ENCODE data around the gene OR10Z1. TPM values are rescaled to one million over a fixed set of nuclear protein-coding genes. Genes with fewer than 3 reads are reported as not detected.

OR10Z1 gene
- total RNA-seq, 1 donor from 2014 or later, result not detected

- no peak within 1 kb of the TSS for H3K4me3 ChIP-seq (ENCODE audit: low read depth, low read length)
- DNase-seq (ENCODE audit: low read depth), result no peak
- no peak for TF ChIP-seq CTCF (conservative IDR thresholded peaks at IDR 0.05; ENCODE audit: low read depth, low read length)
Observed at GRCh38 chr1:158579733-158580132, 25.3 kb upstream of the OR10Z1 start, which contains the start of gene OR10X1. TSS of gene OR10X1 (minus strand) at chr1:158579899. CDS start at chr1:158579899, 0 bp downstream.

DNA sequence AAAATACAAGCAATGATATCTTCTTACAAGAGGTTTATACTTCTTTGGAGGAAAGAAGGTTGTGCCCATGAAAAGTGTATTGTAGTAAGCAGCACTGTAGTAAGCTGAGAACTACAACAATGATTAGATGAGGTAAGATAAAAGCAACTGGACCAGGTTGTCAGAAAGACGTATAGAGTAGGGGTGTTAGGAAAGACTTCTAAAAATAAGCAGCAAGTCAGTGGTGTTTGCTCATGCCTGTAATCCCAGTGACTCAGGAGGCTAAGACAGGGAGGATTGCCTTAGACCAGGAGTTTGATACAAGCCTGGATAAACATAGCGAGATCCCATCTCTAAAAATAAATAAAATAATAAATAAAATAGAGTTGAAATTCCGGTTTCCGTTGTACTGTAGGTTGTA lies 21.1 kb upstream of the OR10Z1 start:
- H3K4me3 ChIP-seq (ENCODE audit: low read depth, low read length), result no peak overlapping the region
- DNase-seq (ENCODE audit: low read depth), result no peak
- TF ChIP-seq CTCF (conservative IDR thresholded peaks at IDR 0.05; ENCODE audit: low read depth, low read length), result no peak

DNA sequence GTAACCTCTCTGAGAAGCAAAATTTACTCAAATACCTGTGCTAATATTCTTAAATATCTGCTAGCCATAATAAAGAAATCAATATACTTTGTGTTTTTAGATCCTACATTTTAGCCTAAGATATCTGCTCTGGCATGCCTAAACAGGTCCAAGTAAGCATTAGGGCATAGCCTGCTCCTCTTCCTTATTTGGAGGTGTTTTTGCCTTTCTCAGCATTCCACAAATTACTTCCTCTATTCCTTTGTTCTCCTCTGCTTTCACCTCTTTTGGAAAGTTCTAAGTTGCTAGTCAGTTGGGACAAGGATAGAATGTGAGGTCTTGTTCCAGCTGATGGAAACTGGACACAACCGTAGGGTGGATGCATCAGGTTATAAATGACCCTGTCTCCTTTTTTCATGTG lies 18.1 kb upstream of the OR10Z1 start:
- H3K4me3 ChIP-seq (ENCODE audit: low read depth, low read length), result no peak overlapping the region
- no peak for TF ChIP-seq CTCF (conservative IDR thresholded peaks at IDR 0.05; ENCODE audit: low read depth, low read length)

DNA sequence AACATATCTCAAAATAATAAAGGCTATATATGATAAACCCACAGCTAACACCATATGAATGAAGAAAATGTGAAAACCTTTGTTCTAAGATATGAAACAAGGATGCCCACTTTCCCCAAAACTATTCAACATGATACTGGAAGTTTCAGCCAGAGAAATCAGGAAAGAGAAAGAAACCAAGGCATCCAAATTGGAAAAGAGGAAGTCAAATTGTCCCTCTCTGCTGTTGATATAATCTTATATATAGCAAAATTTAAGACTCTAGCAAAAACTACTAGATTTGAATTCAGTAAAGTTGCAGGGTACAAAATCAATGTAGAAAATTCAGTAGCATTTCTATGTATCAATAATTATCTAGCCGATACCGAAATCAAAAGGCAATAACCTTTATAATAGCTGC lies 4.3 kb upstream of the OR10Z1 start:
- DNase-seq (ENCODE audit: low read depth), result no peak
- no peak overlapping the region for H3K4me3 ChIP-seq (ENCODE audit: low read depth, low read length)
- TF ChIP-seq CTCF (conservative IDR thresholded peaks at IDR 0.05; ENCODE audit: low read depth, low read length), result no peak

More for the DNA sequence above, 18.1 kb upstream of the OR10Z1 start:
- no peak for DNase-seq (ENCODE audit: low read depth)

DNA sequence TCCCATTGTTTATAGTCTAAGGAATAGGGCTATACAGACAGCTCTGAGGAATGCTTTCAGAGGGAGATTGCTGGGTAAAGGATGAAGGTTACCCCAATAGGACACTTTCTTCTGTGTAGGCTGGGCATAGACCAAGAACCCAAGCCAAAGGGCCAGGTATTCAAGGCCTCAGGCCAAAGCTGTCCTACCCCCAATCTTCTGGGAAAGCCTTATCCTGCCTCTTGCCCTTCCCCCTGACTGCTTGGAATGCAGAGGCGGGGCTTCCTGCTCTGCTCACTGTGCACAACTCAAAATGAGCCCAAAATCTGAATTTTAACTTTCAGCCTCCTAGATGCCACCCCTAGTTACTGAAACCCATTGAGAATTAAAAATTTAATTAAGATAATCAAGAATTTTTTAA lies 2.2 kb downstream of the OR10Z1 start:
- TF ChIP-seq CTCF (conservative IDR thresholded peaks at IDR 0.05; ENCODE audit: low read depth, low read length), result no peak
- DNase-seq (ENCODE audit: low read depth), result no peak
- no peak overlapping the region for H3K4me3 ChIP-seq (ENCODE audit: low read depth, low read length)

DNA sequence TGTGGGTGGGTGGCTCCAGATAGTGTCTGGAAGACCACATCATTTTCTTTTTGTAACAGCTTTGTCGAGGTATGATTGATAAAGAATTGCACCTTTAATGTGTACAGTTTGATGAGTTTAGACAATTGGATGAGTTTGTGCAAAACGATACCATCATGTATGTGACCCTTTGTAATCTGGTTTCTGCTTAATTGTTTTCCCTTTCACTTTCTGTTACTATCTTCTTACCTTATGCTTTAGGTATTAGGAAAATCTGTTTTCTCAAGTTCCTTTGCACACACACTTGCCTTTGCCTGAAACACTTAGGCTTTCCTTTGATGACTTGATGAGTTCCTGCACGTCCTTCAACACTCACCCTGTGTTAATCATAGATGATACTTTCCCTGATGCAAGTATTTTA lies 6.8 kb downstream of the OR10Z1 start:
- no peak for TF ChIP-seq CTCF (conservative IDR thresholded peaks at IDR 0.05; ENCODE audit: low read depth, low read length)
- no peak for DNase-seq (ENCODE audit: low read depth)
- no peak overlapping the region for H3K4me3 ChIP-seq (ENCODE audit: low read depth, low read length)

DNA sequence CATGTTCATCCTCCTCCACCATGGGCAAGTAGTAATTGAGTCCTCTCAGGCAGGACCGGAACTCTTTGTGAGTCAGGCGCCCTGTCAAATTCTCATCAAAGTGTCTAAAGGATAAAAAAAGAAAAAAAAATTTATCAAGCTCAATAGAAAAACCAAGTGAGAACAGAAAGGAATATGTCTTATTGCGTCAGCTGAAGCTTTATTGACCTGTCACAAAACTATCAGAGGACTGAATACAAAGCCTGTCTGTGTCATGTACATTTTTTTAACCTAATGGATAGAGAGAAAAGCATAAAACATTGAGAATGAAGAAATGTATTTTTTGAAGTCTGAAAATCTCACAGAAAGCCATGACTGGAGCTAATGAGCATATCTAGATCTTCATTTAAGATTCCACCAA lies 8.7 kb downstream of the OR10Z1 start:
- TF ChIP-seq CTCF (conservative IDR thresholded peaks at IDR 0.05; ENCODE audit: low read depth, low read length), result no peak
- no peak overlapping the region for H3K4me3 ChIP-seq (ENCODE audit: low read depth, low read length)
- no peak for DNase-seq (ENCODE audit: low read depth)
